ENCODE results near the gene HMGB4.

Gene HMGB4, protein sequence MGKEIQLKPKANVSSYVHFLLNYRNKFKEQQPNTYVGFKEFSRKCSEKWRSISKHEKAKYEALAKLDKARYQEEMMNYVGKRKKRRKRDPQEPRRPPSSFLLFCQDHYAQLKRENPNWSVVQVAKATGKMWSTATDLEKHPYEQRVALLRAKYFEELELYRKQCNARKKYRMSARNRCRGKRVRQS

DNA sequence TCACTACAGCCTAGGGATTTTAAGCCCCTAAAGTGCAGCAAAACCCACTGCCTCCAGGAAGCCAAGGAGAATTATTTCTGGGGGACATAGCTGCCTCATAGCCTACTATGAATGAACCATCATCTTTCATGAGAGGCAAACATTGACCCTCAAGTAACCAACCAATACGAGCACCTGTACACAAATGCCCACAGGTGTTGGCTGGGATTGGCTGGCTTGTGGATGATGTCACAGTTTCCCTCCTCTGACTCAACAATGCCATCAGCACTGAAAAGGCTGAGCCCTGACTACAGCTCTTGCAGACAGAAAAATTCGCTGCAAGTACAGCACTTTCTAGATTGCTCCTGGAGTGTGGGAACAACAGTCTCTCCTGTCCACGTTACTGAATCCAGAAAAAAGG is at the start of gene HMGB4:
TSS of gene HMGB4 (plus strand) at position 301 of the 400 bp plus-strand sequence. CDS start 113 bp downstream, outside the sequence.
- no peak for DNase-seq (ENCODE audit: low spot score)

DNA sequence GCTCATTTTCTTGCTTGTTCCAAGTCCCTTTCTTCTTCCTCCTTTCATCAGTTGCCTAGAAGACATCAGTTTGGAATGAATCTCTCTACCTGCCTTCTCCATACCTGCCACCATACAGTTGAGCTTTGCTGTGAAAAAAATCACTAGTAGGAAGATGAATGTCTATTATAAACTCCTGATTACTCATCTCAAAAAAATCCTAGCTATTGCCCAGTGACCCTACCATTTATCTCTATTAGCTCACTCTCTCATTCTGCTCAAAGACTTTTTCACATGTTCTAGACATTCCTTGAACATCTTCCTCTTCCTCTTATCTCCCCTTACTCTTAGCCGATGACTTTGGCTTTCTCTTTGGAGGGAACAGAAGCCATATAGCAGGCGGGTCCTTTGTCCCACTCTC is 49.7 kb upstream of the HMGB4 start:
- DNase-seq (ENCODE audit: low spot score): peak; percentile 71

- peak; percentile 63 for DNase-seq (ENCODE audit: low spot score)
Observed at GRCh38 chr1:33815061-33815460, 48.8 kb upstream of the HMGB4 start.

GRCh38 chr1:33818071-33818470 is 45.8 kb upstream of the HMGB4 start:
- DNase-seq (ENCODE audit: low spot score): peak; percentile 57

DNA sequence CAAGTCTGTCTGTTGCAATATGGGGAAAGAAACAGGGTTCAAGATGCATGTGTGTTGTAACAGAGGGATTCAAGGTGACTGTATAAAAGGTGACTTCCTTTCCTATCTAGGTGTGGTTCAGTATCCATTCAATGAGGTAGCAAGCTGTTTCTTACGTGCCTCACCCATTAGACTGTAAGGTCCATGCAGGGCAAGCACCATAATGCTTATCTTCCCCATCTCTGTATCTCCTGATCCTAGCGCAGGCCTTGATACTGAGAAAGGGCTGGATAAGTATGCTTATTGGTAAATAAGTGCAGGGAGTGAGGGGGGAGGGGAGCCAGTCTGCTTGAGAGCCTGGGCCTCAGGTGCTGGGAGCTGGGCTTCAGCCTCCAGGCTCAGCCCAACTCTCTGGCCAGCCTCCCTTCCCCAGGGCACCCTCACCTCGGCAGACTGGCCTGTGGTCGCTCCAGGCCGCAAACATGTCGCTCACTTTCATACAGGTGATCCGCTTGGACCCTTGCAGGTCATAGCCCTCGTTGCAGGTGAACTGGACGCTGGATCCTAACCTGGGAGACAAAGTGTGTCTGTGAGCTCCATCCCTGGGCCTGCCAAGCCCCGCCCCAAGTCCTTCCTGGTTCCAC is 44.5 kb upstream of the HMGB4 start:
- no peak for DNase-seq (ENCODE audit: low spot score)

DNA sequence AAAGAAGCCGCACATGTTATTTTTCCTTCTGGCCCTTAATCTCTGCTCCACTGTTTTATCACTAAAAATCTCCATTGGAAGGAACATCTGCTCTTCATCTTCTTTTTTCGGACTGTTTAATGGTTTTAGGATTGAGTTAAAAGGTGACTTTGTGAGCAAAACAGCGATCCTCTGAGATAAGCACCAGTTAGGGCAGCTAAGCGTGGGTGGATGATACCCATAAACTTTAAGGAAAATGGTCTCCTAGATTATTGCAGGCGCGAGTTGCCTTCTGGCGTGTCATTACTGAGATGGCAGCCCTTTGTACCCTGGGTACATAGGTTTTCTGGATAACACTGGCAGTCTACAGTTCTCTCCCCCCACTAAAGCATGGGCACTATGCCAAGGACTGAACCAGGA is 44.0 kb upstream of the HMGB4 start:
- DNase-seq (ENCODE audit: low spot score): no peak

DNA sequence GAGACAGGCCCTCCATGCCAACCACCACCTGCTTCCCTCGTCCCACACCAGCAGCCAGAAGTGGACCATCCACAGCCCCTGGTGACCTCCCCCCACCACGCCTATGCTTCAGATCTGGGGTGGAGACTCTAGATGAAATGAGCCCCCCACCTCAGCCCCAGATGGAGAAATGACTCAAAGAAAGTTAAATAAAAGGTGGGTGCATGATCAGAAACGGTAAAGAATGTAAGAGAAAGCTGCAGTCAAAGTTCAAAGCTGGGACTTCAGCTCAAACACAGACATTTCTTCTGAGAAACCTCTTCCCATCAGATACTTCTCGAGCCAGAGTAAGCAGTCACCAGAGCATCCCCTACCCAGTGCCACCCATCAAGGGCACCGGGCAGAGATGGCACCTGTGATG is 43.1 kb upstream of the HMGB4 start:
- no peak for DNase-seq (ENCODE audit: low spot score)

- no peak for DNase-seq (ENCODE audit: low spot score)
Observed at GRCh38 chr1:33821291-33821690, 42.6 kb upstream of the HMGB4 start.

DNA sequence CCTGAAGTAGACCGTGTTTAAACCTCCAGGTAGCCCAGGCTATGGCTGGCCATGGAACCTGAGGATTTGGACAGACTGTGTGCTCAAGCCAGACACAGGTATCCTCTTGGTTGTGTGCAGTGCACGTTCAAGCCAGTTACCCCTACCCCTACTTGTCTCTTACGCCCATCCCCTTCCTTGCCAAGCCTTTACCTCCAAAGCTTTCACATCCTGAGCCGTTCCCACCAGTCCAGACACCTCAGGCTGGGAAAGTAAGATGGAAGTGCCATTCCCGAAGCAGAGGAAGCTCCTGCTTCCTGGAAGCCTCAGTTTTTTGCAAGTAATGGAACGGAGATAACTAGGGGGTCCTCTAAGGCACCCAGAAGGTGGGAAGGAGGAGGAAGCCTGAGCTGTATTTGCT is 41.5 kb upstream of the HMGB4 start:
- no peak for DNase-seq (ENCODE audit: low spot score)

DNA sequence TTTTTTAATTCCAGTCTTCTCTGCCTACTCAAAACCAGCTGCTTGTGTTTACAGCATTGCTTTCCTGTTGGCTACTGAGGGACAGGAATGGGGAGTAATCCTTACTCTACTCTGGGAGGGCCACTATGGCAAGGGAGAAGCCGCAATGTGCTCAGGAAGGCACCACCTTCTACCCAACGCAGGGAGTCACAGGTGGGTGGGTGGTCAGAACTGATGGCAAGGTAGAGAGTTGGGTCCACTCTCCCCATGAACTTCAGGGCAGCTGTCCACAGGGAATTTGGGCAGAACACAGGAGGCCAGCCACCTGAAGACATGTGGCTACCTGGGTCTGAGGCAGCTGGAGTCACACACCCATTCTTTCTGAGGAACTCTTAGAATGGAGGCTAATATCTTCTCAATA is 40.5 kb upstream of the HMGB4 start:
- DNase-seq (ENCODE audit: low spot score): no peak

GRCh38 chr1:33823830-33824229 is 40.0 kb upstream of the HMGB4 start:
- DNase-seq (ENCODE audit: low spot score): no peak

DNA sequence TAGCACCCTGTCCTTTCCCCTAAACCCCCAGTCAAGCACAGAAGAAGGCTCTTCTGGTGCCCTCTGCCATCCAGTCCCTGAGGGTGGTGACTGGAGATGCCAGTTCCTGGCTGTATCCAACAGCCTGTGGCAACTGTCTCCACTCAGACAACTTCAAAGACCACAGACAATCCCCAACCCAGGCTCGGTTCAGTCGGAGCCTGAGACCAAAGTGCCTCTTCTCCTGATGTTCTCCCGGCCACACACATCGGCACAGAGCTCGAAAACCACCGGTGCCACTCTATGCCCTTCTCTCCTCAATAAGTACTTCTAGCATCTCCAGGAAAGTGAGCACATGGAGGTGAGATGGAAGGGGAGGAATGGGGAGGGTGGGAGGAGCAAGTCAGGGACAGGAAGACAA is 39.6 kb upstream of the HMGB4 start:
- DNase-seq (ENCODE audit: low spot score): no peak

- no peak for DNase-seq (ENCODE audit: low spot score)
Observed at GRCh38 chr1:33824971-33825370, 38.9 kb upstream of the HMGB4 start.

GRCh38 chr1:33825506-33825905 is 38.4 kb upstream of the HMGB4 start:
- no peak for DNase-seq (ENCODE audit: low spot score)

DNA sequence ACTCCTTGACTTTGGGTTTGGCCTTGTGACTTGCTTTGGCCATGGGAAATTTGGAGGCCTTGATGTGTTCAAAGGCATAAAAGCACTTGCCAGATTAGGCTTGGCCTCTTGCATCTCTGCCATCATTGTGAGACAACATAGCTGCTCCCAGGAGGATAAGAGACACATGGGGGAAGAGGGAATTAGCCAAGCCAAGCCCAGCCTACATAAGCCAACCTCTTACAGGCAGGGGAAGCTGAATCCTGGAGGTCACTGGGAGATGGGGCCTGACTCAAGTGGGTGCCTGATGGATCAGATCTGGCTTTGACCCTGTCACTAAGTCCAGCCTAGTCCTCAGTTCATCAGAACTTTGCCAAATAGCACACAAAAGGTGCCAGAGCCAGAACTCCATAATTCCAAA is 37.6 kb upstream of the HMGB4 start:
- no peak for DNase-seq (ENCODE audit: low spot score)

GRCh38 chr1:33826711-33827110 is 37.2 kb upstream of the HMGB4 start:
- DNase-seq (ENCODE audit: low spot score): no peak

DNA sequence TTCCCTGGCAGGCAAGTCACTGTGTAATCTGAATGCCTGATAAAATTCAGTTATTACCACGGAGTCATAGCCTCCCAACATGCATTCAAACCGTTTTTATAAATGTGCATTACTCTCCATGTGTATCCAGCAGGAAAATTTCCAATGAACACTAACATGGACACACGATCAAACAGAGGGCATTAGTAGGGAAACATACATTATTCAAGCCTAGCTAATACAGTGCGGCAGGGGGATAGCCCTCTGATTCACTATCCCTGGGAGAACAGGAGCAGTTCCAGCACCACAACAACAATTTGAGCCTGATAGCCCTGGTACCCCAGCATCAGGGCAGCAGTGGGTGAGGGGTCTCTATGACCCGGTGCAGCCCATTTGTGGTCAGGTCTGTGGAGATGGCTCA is 35.8 kb upstream of the HMGB4 start:
- DNase-seq (ENCODE audit: low spot score): no peak

GRCh38 chr1:33828654-33829053 is 35.2 kb upstream of the HMGB4 start:
- no peak for DNase-seq (ENCODE audit: low spot score)

DNA sequence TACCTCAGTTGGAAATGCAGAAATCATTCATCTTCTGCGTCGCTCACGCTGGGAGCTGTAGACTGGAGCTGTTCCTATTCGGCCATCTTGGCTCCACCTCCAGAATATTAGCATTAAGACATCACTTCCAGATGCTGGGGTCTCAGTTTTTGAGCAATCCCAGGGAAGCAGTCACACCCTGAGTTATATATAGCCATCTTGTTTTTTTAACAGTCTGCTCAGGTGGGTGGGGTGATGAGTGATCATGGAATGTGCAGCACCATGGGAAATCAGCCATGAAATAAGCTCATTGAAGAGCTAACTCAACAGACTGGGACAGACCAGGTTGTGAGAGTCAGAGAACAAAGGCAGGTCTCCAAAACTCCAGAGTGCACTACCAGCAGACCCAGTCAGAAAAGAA is 27.0 kb upstream of the HMGB4 start:
- peak; percentile 64 for DNase-seq (ENCODE audit: low spot score)

DNA sequence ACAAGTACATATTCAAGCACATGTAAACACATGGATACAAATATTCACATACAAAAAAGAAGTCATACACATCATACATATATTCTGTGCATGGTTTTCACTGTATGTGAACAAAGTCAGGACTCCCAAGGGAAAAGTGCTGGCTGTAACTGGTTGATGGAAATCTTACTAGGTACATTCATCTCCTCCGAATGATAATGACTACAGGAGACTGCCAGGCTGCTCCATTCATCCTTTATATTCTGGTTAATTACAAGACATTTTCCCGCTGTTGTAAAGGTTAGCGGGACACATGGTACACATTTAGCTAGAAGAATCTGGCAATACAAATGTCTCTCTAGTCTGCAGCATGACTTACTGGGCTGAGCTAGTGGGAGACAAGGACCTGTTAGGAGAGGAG is 26.2 kb upstream of the HMGB4 start:
- no peak for DNase-seq (ENCODE audit: low spot score)

DNA sequence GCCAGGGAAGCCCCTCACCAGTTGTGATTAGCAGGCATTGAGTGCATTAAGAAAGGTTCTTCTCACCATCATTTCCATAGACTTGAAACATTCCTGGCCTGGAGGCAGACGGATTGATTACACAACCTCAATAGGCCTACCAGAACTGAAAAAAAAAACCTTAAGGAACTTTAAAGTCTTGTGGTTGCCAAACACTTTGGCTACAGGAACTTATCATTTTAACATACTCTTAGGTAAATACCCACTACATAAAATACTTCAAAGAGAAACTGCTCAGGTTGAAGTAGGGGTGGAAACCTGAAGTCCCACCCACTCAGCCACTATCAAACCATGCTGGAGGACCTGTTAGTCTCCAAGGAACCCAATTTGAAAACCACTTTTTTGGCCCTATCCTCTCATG is 22.4 kb upstream of the HMGB4 start:
- no peak for DNase-seq (ENCODE audit: low spot score)

- DNase-seq (ENCODE audit: low spot score): no peak
Observed at GRCh38 chr1:33842348-33842747, 21.5 kb upstream of the HMGB4 start.

- DNase-seq (ENCODE audit: low spot score): no peak
Observed at GRCh38 chr1:33844166-33844565, 19.7 kb upstream of the HMGB4 start.

GRCh38 chr1:33846861-33847260 is 17.0 kb upstream of the HMGB4 start:
- DNase-seq (ENCODE audit: low spot score): no peak
